ENCODE measurements around the gene RHOV. TPM values are rescaled to one million over a fixed set of nuclear protein-coding genes. Genes with fewer than 3 reads are reported as not detected.

The RHOV gene
- polyA plus RNA-seq, 1 donor (not counting 4 experiments of a cell fraction or from before 2014, with no cell fraction given) = 7.1 TPM

DNA sequence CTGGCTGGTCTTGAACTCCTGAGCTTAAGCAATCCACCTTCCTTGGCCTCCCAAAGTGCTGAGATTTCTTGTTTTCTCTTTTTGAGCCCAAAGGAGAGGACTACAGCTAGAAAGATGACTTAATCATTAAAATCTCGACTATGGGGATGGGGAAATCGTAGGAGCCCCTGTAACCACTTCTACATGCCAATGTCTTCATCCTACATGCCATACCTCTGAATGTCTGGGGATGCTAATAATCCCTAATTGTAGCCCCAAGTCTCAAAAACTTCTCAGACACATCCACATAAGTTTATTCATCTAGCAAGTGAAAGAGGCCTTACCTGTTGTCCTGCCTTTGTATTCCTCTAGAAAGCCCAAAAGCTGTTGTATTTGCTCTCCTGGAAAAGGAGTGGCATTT is 3.7 kb upstream of the RHOV start:
- no peaks in the 10 kb centered on the region for H3K79me2 ChIP-seq (ENCODE audit: control insufficient read depth, insufficient read depth, low read length)
- H3K9ac ChIP-seq (ENCODE audit: control insufficient read depth, extremely low read depth, insufficient read depth, low read length) = no peak overlapping the region
- dilution Hi-C loops (cut with MboI; ENCODE audit: extremely low pct_ligation_motif_present, low sequenced_read_pairs) = no loop called here
- H3K27ac ChIP-seq (ENCODE audit: control insufficient read depth, insufficient read depth, low read length) = no peak overlapping the region
- H3K4me2 ChIP-seq (ENCODE audit: control insufficient read depth, extremely low read depth, insufficient read depth, low read depth, low read length) = no peak overlapping the region
- no peak overlapping the region for H3K4me3 ChIP-seq (ENCODE audit: control insufficient read depth in 2 of 3, extremely low read depth in 1 of 3, insufficient read depth in 2 of 3, low read depth in 1 of 3, low read length in 3 of 3)
- H3K4me1 ChIP-seq (ENCODE audit: control insufficient read depth, extremely low read depth, insufficient read depth, low read length) = peaks cover 45% of the 10 kb centered on the region
- H4K20me1 ChIP-seq (ENCODE audit: control insufficient read depth, extremely low read depth, insufficient read depth, low read length) = no peaks in the 10 kb centered on the region
- DNase-seq (ENCODE audit: low read depth, low spot score) (no peak), FAIRE-seq (no peak)
- no peaks in the 10 kb centered on the region for H3K9me3 ChIP-seq (ENCODE audit: control insufficient read depth, low read depth, low read length)
- TF ChIP-seq EZH2 (IDR thresholded peaks at IDR 0.05; ENCODE audit: low read length) (no peak), CTCF (optimal IDR thresholded peaks at IDR 0.05 in 1 of 3, IDR thresholded peaks at IDR 0.05 in 1 of 3, conservative IDR thresholded peaks at IDR 0.05 in 1 of 3; ENCODE audit: extremely low read depth in 1 of 3, insufficient read depth in 2 of 3, low read length in 3 of 3) (no peak)
- no peaks in the 10 kb centered on the region for H3K27me3 ChIP-seq (ENCODE audit: control insufficient read depth, extremely low read depth, insufficient read depth, low read length)
- H3K9me1 ChIP-seq (ENCODE audit: control insufficient read depth, extremely low read depth, insufficient read depth, low read length) = no peaks in the 10 kb centered on the region
- H3K36me3 ChIP-seq (ENCODE audit: control insufficient read depth in 2 of 2, extremely low read depth in 1 of 2, insufficient read depth in 2 of 2, low read length in 2 of 2) = no peaks in the 10 kb centered on the region
- H2AFZ ChIP-seq (ENCODE audit: control insufficient read depth, low read length) = no peak overlapping the region

DNA sequence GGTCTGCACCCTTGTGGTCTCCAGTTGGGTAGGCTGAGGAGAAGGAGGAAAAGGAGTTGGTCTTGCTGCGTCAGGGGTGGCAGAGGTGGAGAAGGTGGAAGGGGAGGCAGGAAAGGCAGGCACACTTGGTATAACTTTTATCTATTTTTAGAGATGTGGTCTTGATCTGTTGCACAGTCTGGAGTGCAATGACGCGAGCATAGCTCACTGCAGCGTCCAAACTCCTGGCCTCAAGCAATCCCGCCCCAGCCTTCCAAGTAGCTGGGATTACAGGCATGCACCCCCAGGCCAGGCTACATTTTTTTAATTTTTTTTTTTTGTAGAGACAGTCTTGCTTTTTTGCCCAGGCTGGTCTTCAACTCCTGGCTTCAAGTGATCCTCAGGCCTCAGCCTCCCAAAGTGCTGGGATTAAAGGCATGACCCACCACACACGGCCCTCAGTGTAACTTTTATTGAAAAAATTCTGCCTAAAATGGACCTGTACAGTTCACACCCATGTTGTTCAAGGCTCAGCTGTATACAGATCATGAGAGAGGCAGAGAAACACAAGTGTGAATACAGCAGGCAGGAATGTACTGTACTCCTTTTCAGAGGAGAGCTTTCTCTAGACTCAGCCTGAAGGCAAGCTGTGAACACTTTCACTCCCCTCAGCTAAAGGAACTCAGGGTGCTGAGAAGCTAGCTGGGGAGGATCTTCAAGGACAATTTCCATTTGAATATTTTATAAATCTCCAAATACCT is 2.1 kb upstream of the RHOV start:
- no peaks in the 10 kb centered on the region for H4K20me1 ChIP-seq (ENCODE audit: control insufficient read depth, extremely low read depth, insufficient read depth, low read length)
- no peak overlapping the region for H2AFZ ChIP-seq (ENCODE audit: control insufficient read depth, low read length)
- dilution Hi-C loops (cut with MboI; ENCODE audit: extremely low pct_ligation_motif_present, low sequenced_read_pairs) = no loop called here
- no peaks in the 10 kb centered on the region for H3K27me3 ChIP-seq (ENCODE audit: control insufficient read depth, extremely low read depth, insufficient read depth, low read length)
- no peaks in the 10 kb centered on the region for H3K9me3 ChIP-seq (ENCODE audit: control insufficient read depth, low read depth, low read length)
- H3K4me2 ChIP-seq (ENCODE audit: control insufficient read depth, extremely low read depth, insufficient read depth, low read depth, low read length) = peak overlapping the region; percentile 32
- no peak overlapping the region for H3K4me3 ChIP-seq (ENCODE audit: control insufficient read depth in 2 of 3, extremely low read depth in 1 of 3, insufficient read depth in 2 of 3, low read depth in 1 of 3, low read length in 3 of 3)
- no peaks in the 10 kb centered on the region for H3K36me3 ChIP-seq (ENCODE audit: control insufficient read depth in 2 of 2, extremely low read depth in 1 of 2, insufficient read depth in 2 of 2, low read length in 2 of 2)
- H3K79me2 ChIP-seq (ENCODE audit: control insufficient read depth, insufficient read depth, low read length) = no peaks in the 10 kb centered on the region
- H3K4me1 ChIP-seq (ENCODE audit: control insufficient read depth, extremely low read depth, insufficient read depth, low read length) = peaks cover 59% of the 10 kb centered on the region
- H3K27ac ChIP-seq (ENCODE audit: control insufficient read depth, insufficient read depth, low read length) = peak overlapping the region; percentile 82
- FAIRE-seq (peak; percentile 76), DNase-seq (ENCODE audit: low read depth, low spot score) (no peak)
- no peaks in the 10 kb centered on the region for H3K9me1 ChIP-seq (ENCODE audit: control insufficient read depth, extremely low read depth, insufficient read depth, low read length)
- H3K9ac ChIP-seq (ENCODE audit: control insufficient read depth, extremely low read depth, insufficient read depth, low read length) = peak overlapping the region; percentile 34
- TF ChIP-seq CTCF (optimal IDR thresholded peaks at IDR 0.05 in 1 of 3, IDR thresholded peaks at IDR 0.05 in 1 of 3, conservative IDR thresholded peaks at IDR 0.05 in 1 of 3; ENCODE audit: extremely low read depth in 1 of 3, insufficient read depth in 2 of 3, low read length in 3 of 3) = no peak
- TF ChIP-seq EZH2 (IDR thresholded peaks at IDR 0.05; ENCODE audit: low read length) = no peak

Measured in keratinocyte (primary cell).